Measurements from ENCODE around the gene RHPN2. TPM values are rescaled to one million over a fixed set of nuclear protein-coding genes. Genes with fewer than 3 reads are reported as not detected.

RHPN2 gene
- total RNA-seq = 1 to 10 TPM; 1.3 to 3.4 (median 1.9) TPM

- peaks cover 37% of the 10 kb centered on the region for H3K27me3 Mint-ChIP-seq (ENCODE audit: low read depth)
- H3K4me3 Mint-ChIP-seq = peak within 1 kb of the TSS; percentile 73
- H3K9me3 Mint-ChIP-seq = no peaks in the 10 kb centered on the region
Measured at GRCh38 chr19:33064792-33065550, at the start of gene RHPN2. Gene RHPN2 (minus strand): TSS chr19:33064888. CDS start chr19:33064852, 36 bp downstream.

GRCh38 chr19:33114312-33114711, 49.6 kb upstream of the RHPN2 start:
- no peak overlapping the region for H3K4me3 Mint-ChIP-seq
- no peaks in the 10 kb centered on the region for H3K27me3 Mint-ChIP-seq (ENCODE audit: low read depth)
- H3K9me3 Mint-ChIP-seq = no peaks in the 10 kb centered on the region
- peaks cover 49% of the 10 kb centered on the region for H3K36me3 Mint-ChIP-seq (ENCODE audit: insufficient read depth)
- ATAC-seq = no peak
- H3K4me1 Mint-ChIP-seq (ENCODE audit: low read depth) = no peaks in the 10 kb centered on the region
- no peak for DNase-seq

More at GRCh38 chr19:33064792-33065550, at the start of gene RHPN2:
- DNase-seq = peak; percentile 37
- no peaks in the 10 kb centered on the region for H3K36me3 Mint-ChIP-seq (ENCODE audit: insufficient read depth)
- peaks cover 9% of the 10 kb centered on the region for H3K4me1 Mint-ChIP-seq (ENCODE audit: low read depth)
- peak; percentile 93 for ATAC-seq

GRCh38 chr19:33111587-33111986, 46.9 kb upstream of the RHPN2 start:
- Mint-ChIP-seq H3K36me3 (ENCODE audit: insufficient read depth) (peaks cover 37% of the 10 kb centered on the region), H3K4me3 (no peak overlapping the region), H3K27me3 (ENCODE audit: low read depth) (no peaks in the 10 kb centered on the region), H3K9me3 (no peaks in the 10 kb centered on the region), H3K4me1 (ENCODE audit: low read depth) (no peaks in the 10 kb centered on the region)
- DNase-seq = no peak
- no peak for ATAC-seq

- no peaks in the 10 kb centered on the region for H3K9me3 Mint-ChIP-seq
- DNase-seq (no peak), ATAC-seq (no peak)
- H3K4me3 Mint-ChIP-seq = no peak overlapping the region
- H3K4me1 Mint-ChIP-seq (ENCODE audit: low read depth) = no peaks in the 10 kb centered on the region
- no peaks in the 10 kb centered on the region for H3K27me3 Mint-ChIP-seq (ENCODE audit: low read depth)
- H3K36me3 Mint-ChIP-seq (ENCODE audit: insufficient read depth) = peaks cover 32% of the 10 kb centered on the region
Measured at GRCh38 chr19:33110137-33110910, 45.6 kb upstream of the RHPN2 start.

DNA sequence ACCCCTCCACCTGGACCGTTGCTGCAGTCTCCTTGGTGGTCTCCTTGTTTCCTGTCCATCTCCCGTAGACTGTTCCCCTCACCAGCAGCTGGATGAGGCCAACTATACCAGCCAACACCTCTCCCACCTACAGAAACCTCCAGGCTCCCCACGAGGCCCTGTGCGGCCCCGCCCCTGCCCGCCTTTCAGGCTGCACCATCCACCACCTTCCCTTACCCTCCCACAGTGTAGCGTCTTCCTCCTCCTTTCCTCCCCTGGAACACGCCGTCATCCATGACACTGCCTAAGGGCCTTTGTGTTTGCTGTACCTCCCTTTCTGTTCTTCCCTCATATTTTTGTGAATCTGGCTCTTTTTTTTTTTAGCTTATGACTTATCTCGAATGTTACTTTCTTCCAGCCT, 43.5 kb upstream of the RHPN2 start:
- ATAC-seq (no peak), DNase-seq (no peak)
- Mint-ChIP-seq H3K4me1 (ENCODE audit: low read depth) (no peaks in the 10 kb centered on the region), H3K36me3 (ENCODE audit: insufficient read depth) (peaks cover 28% of the 10 kb centered on the region), H3K9me3 (no peaks in the 10 kb centered on the region), H3K27me3 (ENCODE audit: low read depth) (no peaks in the 10 kb centered on the region), H3K4me3 (no peak overlapping the region)

GRCh38 chr19:33102893-33103292, 38.2 kb upstream of the RHPN2 start:
- H3K27me3 Mint-ChIP-seq (ENCODE audit: low read depth) = no peaks in the 10 kb centered on the region
- no peaks in the 10 kb centered on the region for H3K9me3 Mint-ChIP-seq
- ATAC-seq = no peak
- no peak overlapping the region for H3K4me3 Mint-ChIP-seq
- H3K4me1 Mint-ChIP-seq (ENCODE audit: low read depth) = no peaks in the 10 kb centered on the region
- peaks cover 31% of the 10 kb centered on the region for H3K36me3 Mint-ChIP-seq (ENCODE audit: insufficient read depth)
- no peak for DNase-seq

GRCh38 chr19:33100894-33101644, 36.4 kb upstream of the RHPN2 start:
- no peak for DNase-seq
- no peak overlapping the region for H3K4me3 Mint-ChIP-seq
- no peaks in the 10 kb centered on the region for H3K27me3 Mint-ChIP-seq (ENCODE audit: low read depth)
- ATAC-seq = no peak
- H3K36me3 Mint-ChIP-seq (ENCODE audit: insufficient read depth) = peaks cover 40% of the 10 kb centered on the region
- no peaks in the 10 kb centered on the region for H3K4me1 Mint-ChIP-seq (ENCODE audit: low read depth)
- no peaks in the 10 kb centered on the region for H3K9me3 Mint-ChIP-seq

- Mint-ChIP-seq H3K9me3 (no peaks in the 10 kb centered on the region), H3K27me3 (ENCODE audit: low read depth) (no peaks in the 10 kb centered on the region), H3K4me3 (no peak overlapping the region), H3K4me1 (ENCODE audit: low read depth) (no peaks in the 10 kb centered on the region), H3K36me3 (ENCODE audit: insufficient read depth) (peaks cover 41% of the 10 kb centered on the region)
- ATAC-seq = no peak
- no peak for DNase-seq
Measured at GRCh38 chr19:33098055-33098534, 33.4 kb upstream of the RHPN2 start.

DNA sequence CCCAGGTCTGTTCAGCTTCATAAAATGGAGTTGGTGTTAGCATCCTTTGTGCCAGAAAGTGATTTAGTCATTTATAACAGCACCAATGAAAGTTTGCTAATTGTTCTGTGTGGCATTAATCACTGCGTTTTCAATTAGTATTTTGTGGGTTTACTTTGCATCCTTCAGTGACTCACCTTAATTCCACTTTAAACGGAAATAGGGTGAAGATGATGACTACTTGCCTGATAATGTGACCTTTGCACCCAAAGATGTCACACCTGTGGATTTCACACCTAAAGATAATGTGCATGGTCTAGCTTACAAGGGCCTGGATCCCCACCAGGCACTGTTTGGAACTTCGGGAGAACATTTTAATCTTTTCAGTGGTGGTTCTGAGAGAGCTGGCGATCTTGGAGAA, 31.3 kb upstream of the RHPN2 start:
- peaks cover 36% of the 10 kb centered on the region for H3K36me3 Mint-ChIP-seq (ENCODE audit: insufficient read depth)
- H3K9me3 Mint-ChIP-seq = no peaks in the 10 kb centered on the region
- H3K27me3 Mint-ChIP-seq (ENCODE audit: low read depth) = no peaks in the 10 kb centered on the region
- no peak overlapping the region for H3K4me3 Mint-ChIP-seq
- DNase-seq (no peak), ATAC-seq (no peak)
- no peaks in the 10 kb centered on the region for H3K4me1 Mint-ChIP-seq (ENCODE audit: low read depth)

- H3K4me1 Mint-ChIP-seq (ENCODE audit: low read depth) = no peaks in the 10 kb centered on the region
- H3K27me3 Mint-ChIP-seq (ENCODE audit: low read depth) = no peaks in the 10 kb centered on the region
- H3K4me3 Mint-ChIP-seq = no peak overlapping the region
- peaks cover 41% of the 10 kb centered on the region for H3K36me3 Mint-ChIP-seq (ENCODE audit: insufficient read depth)
- H3K9me3 Mint-ChIP-seq = no peaks in the 10 kb centered on the region
- ATAC-seq (no peak), DNase-seq (no peak)
Measured at GRCh38 chr19:33094436-33095067, 29.9 kb upstream of the RHPN2 start.

DNA sequence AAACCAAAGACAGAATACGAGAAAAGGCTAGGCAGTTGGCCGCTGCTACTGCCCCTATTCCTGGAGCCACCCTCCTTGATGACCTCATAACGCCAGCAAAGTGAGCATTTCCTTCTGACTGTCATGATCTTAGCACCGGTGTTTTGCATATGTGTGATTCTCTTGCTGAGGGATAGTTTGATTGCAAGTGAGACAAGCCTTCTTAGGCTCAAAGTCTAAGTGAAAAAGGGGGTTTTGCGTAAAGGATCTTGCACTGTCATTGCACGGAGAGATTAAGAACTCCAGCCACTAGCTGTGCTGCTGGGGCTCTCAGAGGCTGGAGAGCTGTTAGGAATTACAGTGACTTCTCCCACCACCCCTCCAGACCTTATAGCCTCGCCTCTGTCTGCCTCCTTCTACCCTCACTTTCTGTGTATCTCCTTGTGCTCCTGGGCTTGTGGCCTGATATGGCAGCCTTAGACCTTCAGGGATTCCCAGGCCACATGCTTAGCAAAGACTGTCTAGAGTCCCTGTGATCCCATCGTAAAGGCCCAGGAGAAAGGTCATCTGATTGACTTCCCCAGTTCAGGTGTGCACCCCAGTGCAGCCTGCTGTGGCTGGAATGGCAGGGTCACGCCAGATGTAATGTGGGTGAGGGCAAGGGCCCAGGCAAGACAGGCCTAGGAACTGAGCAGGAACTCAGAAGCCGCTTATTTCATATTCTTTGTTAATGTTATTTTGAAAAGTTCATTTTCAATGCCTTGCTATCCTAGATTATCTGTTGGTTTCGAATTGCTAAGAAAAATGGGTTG, 28.9 kb upstream of the RHPN2 start:
- H3K9me3 Mint-ChIP-seq = no peaks in the 10 kb centered on the region
- no peak for DNase-seq
- no peak for ATAC-seq
- H3K4me3 Mint-ChIP-seq = no peak overlapping the region
- H3K4me1 Mint-ChIP-seq (ENCODE audit: low read depth) = no peaks in the 10 kb centered on the region
- H3K36me3 Mint-ChIP-seq (ENCODE audit: insufficient read depth) = peaks cover 45% of the 10 kb centered on the region
- no peaks in the 10 kb centered on the region for H3K27me3 Mint-ChIP-seq (ENCODE audit: low read depth)

DNA sequence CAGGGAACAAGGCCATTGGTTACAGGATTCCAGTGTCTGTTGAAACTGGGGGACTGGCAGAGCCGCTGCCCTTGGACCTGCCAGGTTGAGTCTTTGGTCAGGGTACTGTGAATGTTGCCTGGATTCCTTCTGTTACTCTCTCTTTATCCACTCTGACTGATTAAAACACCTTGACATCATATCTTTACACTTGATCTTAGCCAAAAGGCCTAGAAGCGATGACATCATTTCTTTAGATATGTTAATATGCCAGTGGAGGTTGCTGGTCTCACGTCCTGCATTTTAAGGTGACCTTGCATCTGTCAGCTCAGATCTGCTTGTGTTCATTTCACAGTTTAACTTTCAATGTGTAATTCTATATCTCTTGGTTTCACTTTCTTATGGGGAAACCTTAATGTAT, 25.5 kb upstream of the RHPN2 start:
- DNase-seq = no peak

GRCh38 chr19:33089010-33089409, 24.3 kb upstream of the RHPN2 start:
- H3K9me3 Mint-ChIP-seq = no peaks in the 10 kb centered on the region
- H3K36me3 Mint-ChIP-seq (ENCODE audit: insufficient read depth) = peaks cover 21% of the 10 kb centered on the region
- ATAC-seq = no peak
- no peak for DNase-seq
- H3K4me3 Mint-ChIP-seq = no peak overlapping the region
- H3K4me1 Mint-ChIP-seq (ENCODE audit: low read depth) = no peaks in the 10 kb centered on the region
- H3K27me3 Mint-ChIP-seq (ENCODE audit: low read depth) = no peaks in the 10 kb centered on the region

More for the DNA sequence above, 25.5 kb upstream of the RHPN2 start:
- H3K4me3 Mint-ChIP-seq = no peak overlapping the region
- no peaks in the 10 kb centered on the region for H3K27me3 Mint-ChIP-seq (ENCODE audit: low read depth)
- no peaks in the 10 kb centered on the region for H3K9me3 Mint-ChIP-seq
- H3K4me1 Mint-ChIP-seq (ENCODE audit: low read depth) = no peaks in the 10 kb centered on the region
- H3K36me3 Mint-ChIP-seq (ENCODE audit: insufficient read depth) = peaks cover 22% of the 10 kb centered on the region
- no peak for ATAC-seq

Measured in activated T-cell treated with anti-CD3 and anti-CD28 coated beads, Interleukin-2, amount 50 U/mL, for 4 hours (primary cell).